SK-N-SH treated with all-trans-retinoic acid at 6 μM for 48 hours (cell line): ENCODE results near the gene PDE7B.

Source experiments
- ATAC-seq: fragments of 200-7000 bp; cut with Tn5 transposase; 3 replicates; pipeline ENCODE4 v1.9.1; 2020; ENCODE audit warnings: mild to moderate bottlenecking, moderate library complexity
- ARNTL ChIP-seq: fragments of 450-650 bp; formaldehyde crosslinking; IDR thresholded peaks from 2 replicates; pipeline ENCODE4 v1.5.0; 2020; ENCODE audit warnings: low read depth, mild to moderate bottlenecking, moderate library complexity, borderline replicate concordance
- BACH2 ChIP-seq: fragments of 250-450 bp; sonication (Bioruptor Pico); IDR thresholded peaks from 2 replicates; pipeline ENCODE4 v1.9.0; 2021; ENCODE audit warnings: mild to moderate bottlenecking, borderline replicate concordance
- CREB5 ChIP-seq: fragments of 250-450 bp; sonication (Bioruptor Pico); IDR thresholded peaks from 2 replicates; pipeline ENCODE4 v1.5.1; 2020; ENCODE audit warnings: low read depth, mild to moderate bottlenecking, moderate library complexity
- CSDC2 ChIP-seq: fragments of 250-450 bp; sonication (Bioruptor Pico); IDR thresholded peaks from 2 replicates; pipeline ENCODE4 v1.5.0; 2020; ENCODE audit warnings: mild to moderate bottlenecking, moderate library complexity
- CSRNP3 ChIP-seq: fragments of 250-450 bp; sonication (Bioruptor Pico); IDR thresholded peaks from 2 replicates; pipeline ENCODE4 v1.5.1; 2021; ENCODE audit warnings: mild to moderate bottlenecking, moderate library complexity
- ESRRG ChIP-seq: fragments of 250-450 bp; sonication (Bioruptor Pico); IDR thresholded peaks from 2 replicates; pipeline ENCODE4 v1.6.1; 2021; ENCODE audit warnings: mild to moderate bottlenecking
- GLIS3 ChIP-seq: fragments of 250-450 bp; sonication (Bioruptor Pico); IDR thresholded peaks from 2 replicates; pipeline ENCODE4 v1.5.0; 2020; ENCODE audit warnings: mild to moderate bottlenecking, moderate library complexity
- ISL1 ChIP-seq: fragments of 250-450 bp; sonication (Bioruptor Pico); IDR thresholded peaks from 2 replicates; pipeline ENCODE4 v2.1.2; 2022; ENCODE audit warnings: mild to moderate bottlenecking, moderate library complexity
- OSR1 ChIP-seq: fragments of 250-450 bp; sonication (Bioruptor Pico); IDR thresholded peaks from 2 replicates; pipeline ENCODE4 v1.8.0; 2022; ENCODE audit warnings: moderate library complexity, mild to moderate bottlenecking, inconsistent platforms
- PATZ1 ChIP-seq: fragments of 250-450 bp; sonication (Bioruptor Pico); IDR thresholded peaks from 2 replicates; pipeline ENCODE4 v1.8.0; 2020; ENCODE audit warnings: mild to moderate bottlenecking, moderate library complexity, borderline replicate concordance
- POU6F1 ChIP-seq: fragments of 250-450 bp; sonication (Bioruptor Pico); IDR thresholded peaks from 2 replicates; pipeline ENCODE4 v1.8.0; 2021; ENCODE audit warnings: low read depth, mild to moderate bottlenecking, moderate library complexity, borderline replicate concordance
- PPARA ChIP-seq: fragments of 250-450 bp; sonication (Bioruptor Pico); IDR thresholded peaks from 2 replicates; pipeline ENCODE4 v1.5.0; 2020; ENCODE audit warnings: mild to moderate bottlenecking, borderline replicate concordance
- RARB ChIP-seq: fragments of 250-450 bp; sonication (Bioruptor Pico); IDR thresholded peaks from 2 replicates; pipeline ENCODE4 v1.8.0; 2021; ENCODE audit warnings: mild to moderate bottlenecking, moderate library complexity
- SNAI2 ChIP-seq: fragments of 250-450 bp; sonication (Bioruptor Pico); IDR thresholded peaks from 2 replicates; pipeline ENCODE4 v1.5.0; 2020; ENCODE audit warnings: mild to moderate bottlenecking, moderate library complexity
- TOX ChIP-seq: fragments of 250-450 bp; sonication (Bioruptor Pico); IDR thresholded peaks from 2 replicates; pipeline ENCODE4 v1.8.0; 2021; ENCODE audit warnings: mild to moderate bottlenecking, moderate library complexity, borderline replicate concordance
- TSHZ2 ChIP-seq: fragments of 250-450 bp; sonication (Bioruptor Pico); IDR thresholded peaks from 2 replicates; pipeline ENCODE4 v1.5.0; 2020; ENCODE audit warnings: mild to moderate bottlenecking, moderate library complexity
- ZC3H10 ChIP-seq: fragments of 250-450 bp; sonication (Bioruptor Pico); IDR thresholded peaks from 2 replicates; pipeline ENCODE4 v1.5.1; 2021; ENCODE audit warnings: mild to moderate bottlenecking, moderate library complexity
- ZFP3 ChIP-seq: fragments of 250-450 bp; sonication (Bioruptor Pico); IDR thresholded peaks from 2 replicates; pipeline ENCODE4 v1.5.0; 2020; ENCODE audit warnings: mild to moderate bottlenecking, moderate library complexity
- ZFP30 ChIP-seq: fragments of 450-650 bp; formaldehyde crosslinking; IDR thresholded peaks from 2 replicates; pipeline ENCODE4 v1.5.0; 2022; ENCODE audit warnings: mild to moderate bottlenecking, moderate library complexity
- ZNF565 ChIP-seq: fragments of 450-650 bp; formaldehyde crosslinking; conservative IDR thresholded peaks from 2 replicates; pipeline ENCODE4 v1.5.0; 2020; ENCODE audit warnings: low read depth, mild to moderate bottlenecking, moderate library complexity
- ZNF8 ChIP-seq: fragments of 450-650 bp; formaldehyde crosslinking; IDR thresholded peaks from 2 replicates; pipeline ENCODE4 v1.5.0; 2020; ENCODE audit warnings: mild to moderate bottlenecking, moderate library complexity

PDE7B gene

GRCh38 chr6:136114661-136115060 is 263.2 kb downstream of the PDE7B start:
- TF ChIP-seq BACH2 (CRISPR knock-in tag) (no peak), PPARA (CRISPR knock-in tag) (no peak), RARB (no peak)
- no peak for ATAC-seq

GRCh38 chr6:136115941-136116340 is 264.4 kb downstream of the PDE7B start:
- no peak for TF ChIP-seq ZNF8 (CRISPR knock-in tag)
- no peak for TF ChIP-seq TOX (CRISPR knock-in tag)
- TF ChIP-seq PPARA (CRISPR knock-in tag), result no peak
- TF ChIP-seq TSHZ2 (CRISPR knock-in tag), result no peak
- TF ChIP-seq BACH2 (CRISPR knock-in tag), result no peak
- TF ChIP-seq PATZ1 (CRISPR knock-in tag), result no peak
- TF ChIP-seq CSRNP3 (CRISPR knock-in tag), result no peak
- TF ChIP-seq ZFP30 (CRISPR knock-in tag), result no peak
- TF ChIP-seq CSDC2, result no peak
- no peak for TF ChIP-seq ZFP3 (CRISPR knock-in tag)
- TF ChIP-seq ZNF565 (CRISPR knock-in tag), result no peak
- TF ChIP-seq ESRRG (CRISPR knock-in tag), result no peak
- TF ChIP-seq CREB5 (CRISPR knock-in tag), result no peak
- no peak for TF ChIP-seq SNAI2 (CRISPR knock-in tag)
- no peak for TF ChIP-seq ARNTL
- TF ChIP-seq GLIS3, result no peak
- no peak for TF ChIP-seq ISL1 (CRISPR knock-in tag)
- ATAC-seq, result no peak

- ATAC-seq, result no peak; the same call in 1 of the 3 replicates
- TF ChIP-seq ZNF8 (CRISPR knock-in tag), result no peak
- TF ChIP-seq ISL1 (CRISPR knock-in tag), result no peak
- no peak for TF ChIP-seq ZFP3 (CRISPR knock-in tag)
- TF ChIP-seq OSR1, result no peak
- TF ChIP-seq TOX (CRISPR knock-in tag), result no peak
- TF ChIP-seq ZC3H10 (CRISPR knock-in tag), result no peak
- TF ChIP-seq SNAI2 (CRISPR knock-in tag), result no peak
- no peak for TF ChIP-seq PATZ1 (CRISPR knock-in tag)
- TF ChIP-seq ZNF565 (CRISPR knock-in tag), result no peak
- TF ChIP-seq PPARA (CRISPR knock-in tag), result no peak
- TF ChIP-seq GLIS3, result no peak
- TF ChIP-seq POU6F1 (CRISPR knock-in tag), result no peak
- TF ChIP-seq, all 23 proteins: peak for 0
Measured at GRCh38 chr6:136117081-136117480, 265.6 kb downstream of the PDE7B start.
